ENCODE results near the gene CD300LG.

DNA sequence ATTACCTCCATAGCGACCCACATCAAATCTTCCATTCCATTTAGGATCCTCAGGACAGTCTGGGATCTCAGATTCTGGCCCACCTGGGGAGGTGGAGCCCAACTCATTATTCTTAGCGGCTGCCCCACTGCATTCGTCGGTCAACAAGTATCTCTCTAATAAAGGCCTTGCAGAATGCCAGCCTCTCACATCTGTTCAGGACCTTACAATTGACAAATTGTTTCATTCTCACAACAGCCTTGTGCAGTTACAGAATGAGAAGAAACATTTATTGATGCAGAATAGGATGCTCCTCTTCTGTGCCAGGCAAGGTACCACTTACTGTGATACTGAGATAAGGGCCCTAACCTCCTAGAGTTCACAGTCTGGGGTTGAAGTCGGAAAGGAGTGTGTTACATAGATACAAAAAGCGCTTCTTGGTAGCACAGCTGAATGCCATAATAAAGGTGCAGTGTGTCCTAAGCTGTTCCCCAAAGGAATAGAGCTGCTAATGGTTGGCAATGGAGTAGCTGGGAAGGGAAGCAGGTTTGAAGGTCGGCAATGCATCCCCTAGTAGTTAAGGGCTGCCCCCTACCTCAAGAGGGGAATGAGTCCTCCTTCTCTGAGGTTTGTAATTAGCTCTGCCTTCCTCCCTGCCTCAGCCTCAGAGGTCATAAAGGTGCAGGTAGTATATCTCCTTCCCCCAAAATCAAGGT lies 62.7 kb downstream of the CD300LG start:
- TF ChIP-seq, protein P1, sequence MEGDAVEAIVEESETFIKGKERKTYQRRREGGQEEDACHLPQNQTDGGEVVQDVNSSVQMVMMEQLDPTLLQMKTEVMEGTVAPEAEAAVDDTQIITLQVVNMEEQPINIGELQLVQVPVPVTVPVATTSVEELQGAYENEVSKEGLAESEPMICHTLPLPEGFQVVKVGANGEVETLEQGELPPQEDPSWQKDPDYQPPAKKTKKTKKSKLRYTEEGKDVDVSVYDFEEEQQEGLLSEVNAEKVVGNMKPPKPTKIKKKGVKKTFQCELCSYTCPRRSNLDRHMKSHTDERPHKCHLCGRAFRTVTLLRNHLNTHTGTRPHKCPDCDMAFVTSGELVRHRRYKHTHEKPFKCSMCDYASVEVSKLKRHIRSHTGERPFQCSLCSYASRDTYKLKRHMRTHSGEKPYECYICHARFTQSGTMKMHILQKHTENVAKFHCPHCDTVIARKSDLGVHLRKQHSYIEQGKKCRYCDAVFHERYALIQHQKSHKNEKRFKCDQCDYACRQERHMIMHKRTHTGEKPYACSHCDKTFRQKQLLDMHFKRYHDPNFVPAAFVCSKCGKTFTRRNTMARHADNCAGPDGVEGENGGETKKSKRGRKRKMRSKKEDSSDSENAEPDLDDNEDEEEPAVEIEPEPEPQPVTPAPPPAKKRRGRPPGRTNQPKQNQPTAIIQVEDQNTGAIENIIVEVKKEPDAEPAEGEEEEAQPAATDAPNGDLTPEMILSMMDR (IDR thresholded peaks at IDR 0.05; ENCODE audit: insufficient read depth, low read depth, low read length), result no peak
- TF ChIP-seq EZH2 (IDR thresholded peaks at IDR 0.05; ENCODE audit: insufficient read depth, low read length), result no peak
